ENCODE measurements around the gene GBE1. TPM values are rescaled to one million over a fixed set of nuclear protein-coding genes. Genes with fewer than 3 reads are reported as not detected.
A peak's percentile ranks its signal among the peaks of the same experiment; 100 is the strongest.

The GBE1 gene
- total and polyA plus RNA-seq, 9 of the 15 experiments (the other 6 are each of a cell fraction or from before 2014, with no cell fraction given) = 7.9 to 25.6 (median 13.1) TPM

DNA sequence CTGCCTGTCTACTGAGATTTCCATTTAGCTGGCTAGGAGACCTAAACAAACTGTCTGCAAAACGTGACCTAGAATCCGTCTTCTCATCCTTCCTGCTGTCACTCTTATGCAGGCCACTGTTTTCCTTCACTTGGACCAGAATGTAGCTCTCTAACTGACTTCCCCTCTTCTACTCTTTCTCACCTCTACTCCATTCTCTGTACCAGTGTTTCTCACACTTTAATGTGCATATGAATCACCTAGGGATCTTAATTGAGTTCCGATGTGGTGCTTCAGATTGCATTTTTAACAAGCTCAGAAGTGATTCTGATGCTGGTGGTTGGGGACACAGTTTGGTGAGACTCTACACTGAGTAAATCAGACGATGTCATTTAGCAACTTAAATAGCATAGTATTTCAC lies 1.6 kb upstream of the GBE1 start:
- Histone ChIP-seq H3K4me2 (ENCODE audit: insufficient read depth, low read length) (no peak overlapping the region), H3K27ac (ENCODE audit: extremely low read depth, low read depth, low read length) (no peak overlapping the region), H3K9me1 (ENCODE audit: control insufficient read depth, insufficient read depth, low read length) (no peaks in the 10 kb centered on the region), H3K79me2 (ENCODE audit: control insufficient read depth, insufficient read depth, low read length) (peaks cover 20% of the 10 kb centered on the region), H3K36me3 (ENCODE audit: control insufficient read depth, insufficient read depth, low read length) (peaks cover 11% of the 10 kb centered on the region; the same call in 2 of the 3 replicates), H4K20me1 (replicated peaks; ENCODE audit: control insufficient read depth, insufficient read depth, low read length) (no peaks in the 10 kb centered on the region), H3K4me1 (replicated peaks in 1 of 2; ENCODE audit: control insufficient read depth in 2 of 2, insufficient read depth in 2 of 2, low read length in 2 of 2) (peaks cover 3 to 12% of the 10 kb centered on the region in 2 experiments; a peak in 3 of 5 replicates), H3K9me3 (replicated peaks; ENCODE audit: control insufficient read depth, insufficient read depth, low read depth, low read length) (no peaks in the 10 kb centered on the region), H3K9ac (ENCODE audit: insufficient read depth in 1 of 2, low read depth in 2 of 2, low read length in 2 of 2) (no peak overlapping the region), H2AFZ (ENCODE audit: low read depth, low read length) (no peak overlapping the region), H3K27me3 (ENCODE audit: control insufficient read depth in 2 of 2, insufficient read depth in 2 of 2, low read length in 2 of 2) (no peaks in the 10 kb centered on the region), H3K4me3 (no peak overlapping the region)
- intact Hi-C loops (cut with micrococcal nuclease) = loop anchor here (5.0 kb wide), 1 partner anchor 51 kb away; no protein-coding TSS in a partner anchor
- no peak for FAIRE-seq
- ChIA-PET POLR2A (no interaction called here), CTCF (ENCODE audit: low intra/inter-chr PET ratio) (no interaction called here)
- in situ Hi-C loops (cut with MboI) = no loop called here
- no TSS peak for BruUV-seq (replicated peaks)
- no peak for DNase-seq (ENCODE audit: extremely low read depth in 1 of 4, low spot score in 3 of 4)
- TF ChIP-seq FUS (optimal IDR thresholded peaks at IDR 0.05; ENCODE audit: low read depth, low read length) (no peak), RB1 (IDR thresholded peaks at IDR 0.05; ENCODE audit: low read depth) (no peak), ZKSCAN3 (CRISPR knock-in tag; IDR thresholded peaks at IDR 0.05) (no peak), IFI16 (CRISPR knock-in tag; IDR thresholded peaks at IDR 0.05) (no peak), ILF3 (IDR thresholded peaks at IDR 0.05; ENCODE audit: borderline replicate concordance) (no peak), BHLHE40 (IDR thresholded peaks at IDR 0.05; ENCODE audit: low read length) (peak; percentile 45; the same call in 1 of the 2 replicates), ZNF444 (CRISPR knock-in tag; IDR thresholded peaks at IDR 0.05) (no peak), SPI1 (IDR thresholded peaks at IDR 0.05; ENCODE audit: borderline replicate concordance, low read depth, low read length) (0 out of 2 replicates have a peak, but pooled peaks have one; percentile 5), PHB2 (IDR thresholded peaks at IDR 0.05; ENCODE audit: low read depth) (no peak), MLLT1 (IDR thresholded peaks at IDR 0.05) (no peak), PYGO2 (tag; IDR thresholded peaks at IDR 0.05) (no peak)
- TF ChIP-seq, protein P1, sequence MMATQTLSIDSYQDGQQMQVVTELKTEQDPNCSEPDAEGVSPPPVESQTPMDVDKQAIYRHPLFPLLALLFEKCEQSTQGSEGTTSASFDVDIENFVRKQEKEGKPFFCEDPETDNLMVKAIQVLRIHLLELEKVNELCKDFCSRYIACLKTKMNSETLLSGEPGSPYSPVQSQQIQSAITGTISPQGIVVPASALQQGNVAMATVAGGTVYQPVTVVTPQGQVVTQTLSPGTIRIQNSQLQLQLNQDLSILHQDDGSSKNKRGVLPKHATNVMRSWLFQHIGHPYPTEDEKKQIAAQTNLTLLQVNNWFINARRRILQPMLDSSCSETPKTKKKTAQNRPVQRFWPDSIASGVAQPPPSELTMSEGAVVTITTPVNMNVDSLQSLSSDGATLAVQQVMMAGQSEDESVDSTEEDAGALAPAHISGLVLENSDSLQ (IDR thresholded peaks at IDR 0.05) = peak; percentile 57
- no peak for ATAC-seq
- 48% methylated on average over 4 of the region's 4 CpGs for WGBS (ENCODE audit: insufficient coverage, low coverage, missing lambda C conversion rate)
